ENCODE data around the gene IGF1.

Gene IGF1

DNA sequence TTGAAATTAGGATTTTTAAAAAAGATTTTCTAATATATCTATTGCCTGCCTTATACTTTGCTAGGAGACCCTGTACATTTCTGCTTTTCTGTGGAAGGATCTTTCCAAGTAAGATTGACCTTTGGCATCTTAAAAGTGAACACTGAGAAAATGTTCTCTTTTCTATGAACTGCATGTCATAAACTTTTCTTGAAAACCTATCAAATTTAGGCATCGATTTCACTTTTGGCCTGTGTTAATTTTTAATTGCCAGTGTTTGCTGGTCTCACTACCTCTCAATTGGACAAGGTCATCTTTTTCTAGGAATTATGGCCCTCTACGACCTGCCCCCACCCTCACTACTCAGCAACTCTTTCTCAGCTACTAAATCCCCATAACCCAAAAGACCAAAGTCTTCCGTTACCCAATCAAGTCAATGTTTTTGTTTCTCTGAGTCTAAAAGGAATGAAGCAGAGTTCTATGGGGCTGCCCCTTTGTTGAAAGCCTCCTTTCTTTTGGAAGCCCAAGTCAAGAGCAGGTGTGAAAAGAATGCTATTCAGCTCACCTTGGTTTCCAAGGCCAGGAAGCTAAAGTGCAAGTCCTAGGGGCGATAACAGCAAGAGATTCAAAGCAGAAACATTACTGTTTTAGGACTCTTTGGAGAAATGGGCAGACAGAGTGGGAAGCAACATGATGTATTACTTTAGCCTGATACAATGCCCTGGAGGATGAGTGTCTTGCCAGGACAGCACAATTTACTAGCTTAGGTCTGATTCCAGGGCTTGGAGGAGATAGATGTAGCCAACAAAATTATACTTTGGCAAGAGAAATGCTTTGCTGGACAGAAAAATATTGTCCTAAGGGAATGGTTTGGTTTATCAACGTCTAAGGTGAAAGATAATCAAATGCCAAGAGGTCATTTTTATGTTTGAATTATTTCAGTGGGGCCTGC, 55.0 kb downstream of the IGF1 start:
- DNase-seq (ENCODE audit: low read depth), result no peak
- TF ChIP-seq CTCF (conservative IDR thresholded peaks at IDR 0.05; ENCODE audit: control insufficient read depth, insufficient read depth, low read depth, low read length), result no peak
- H3K4me3 ChIP-seq (ENCODE audit: control insufficient read depth, low read depth, low read length), result no peak overlapping the region

DNA sequence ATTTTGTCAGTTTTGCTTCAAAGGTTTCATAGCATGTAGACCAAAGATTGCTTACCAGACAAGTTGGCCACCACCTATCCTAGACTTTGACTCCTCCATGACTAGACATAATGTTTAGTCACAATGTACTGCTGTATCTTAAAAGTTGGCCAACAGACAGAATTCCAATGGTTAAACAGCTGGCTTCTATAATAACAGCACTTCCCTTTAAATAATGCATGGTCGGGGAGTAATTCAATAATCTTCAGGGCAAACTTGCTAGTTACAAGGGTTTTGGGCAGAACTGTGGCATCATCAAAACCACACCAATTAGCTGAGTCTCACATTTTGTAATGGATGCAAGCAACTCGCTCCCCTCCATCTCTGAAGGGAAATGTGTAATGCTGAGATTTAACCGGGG, 56.9 kb downstream of the IGF1 start:
- no peak for DNase-seq (ENCODE audit: low read depth)
- no peak for TF ChIP-seq CTCF (conservative IDR thresholded peaks at IDR 0.05; ENCODE audit: control insufficient read depth, insufficient read depth, low read depth, low read length)

GRCh38 chr12:102421802-102422583, 58.4 kb downstream of the IGF1 start:
- no peak for TF ChIP-seq CTCF (conservative IDR thresholded peaks at IDR 0.05; ENCODE audit: control insufficient read depth, insufficient read depth, low read depth, low read length)
- no peak overlapping the region for H3K4me3 ChIP-seq (ENCODE audit: control insufficient read depth, low read depth, low read length)
- DNase-seq (ENCODE audit: low read depth), result no peak

More for the DNA sequence above, 56.9 kb downstream of the IGF1 start:
- H3K4me3 ChIP-seq (ENCODE audit: control insufficient read depth, low read depth, low read length), result no peak overlapping the region

DNA sequence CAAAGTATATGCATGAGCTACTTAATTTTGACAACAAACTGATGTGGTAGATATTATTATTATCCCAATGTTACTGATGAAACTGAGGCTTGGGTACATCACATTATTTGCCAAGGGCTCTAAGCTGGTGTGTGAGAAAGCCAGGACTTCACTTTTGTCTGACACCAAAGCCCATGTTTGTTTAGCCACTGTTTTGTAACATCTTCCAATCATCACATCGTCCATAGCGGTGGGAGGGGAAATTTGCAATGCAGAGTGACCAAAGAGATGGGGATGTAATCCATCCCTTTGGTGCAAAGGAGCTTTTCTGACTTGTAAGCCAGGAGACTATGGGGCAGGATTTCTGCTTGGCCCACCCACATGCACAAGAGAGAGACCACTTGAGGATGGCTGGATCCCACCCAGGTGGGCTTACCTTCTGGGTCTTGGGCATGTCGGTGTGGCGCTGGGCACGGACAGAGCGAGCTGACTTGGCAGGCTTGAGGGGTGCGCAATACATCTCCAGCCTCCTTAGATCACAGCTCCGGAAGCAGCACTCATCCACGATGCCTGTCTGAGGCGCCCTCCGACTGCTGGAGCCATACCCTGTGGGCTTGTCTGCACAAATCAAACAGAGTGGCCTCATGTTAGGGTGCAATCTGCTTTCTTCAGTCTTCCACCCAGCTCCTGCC, 61.1 kb downstream of the IGF1 start:
- TF ChIP-seq CTCF (conservative IDR thresholded peaks at IDR 0.05; ENCODE audit: control insufficient read depth, insufficient read depth, low read depth, low read length), result no peak
- no peak for DNase-seq (ENCODE audit: low read depth)
- no peak overlapping the region for H3K4me3 ChIP-seq (ENCODE audit: control insufficient read depth, low read depth, low read length)

DNA sequence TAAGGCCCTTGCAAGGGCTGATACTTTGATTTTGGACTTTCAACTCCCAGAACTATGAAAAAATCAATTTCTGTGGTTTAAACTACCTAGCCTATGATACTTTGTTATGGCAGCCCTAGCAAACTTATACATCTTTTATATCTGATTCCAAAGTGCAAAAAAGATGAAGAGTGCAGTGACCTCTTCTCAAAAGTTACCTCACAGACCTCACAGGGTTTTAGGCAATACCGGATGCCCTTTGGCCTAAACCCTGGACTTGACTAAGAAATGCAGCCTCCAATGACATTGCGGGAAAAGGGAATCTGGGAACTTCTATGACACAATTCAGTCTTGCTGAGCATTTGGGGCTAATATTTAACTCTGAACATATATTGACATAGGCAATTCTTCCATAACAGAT, 63.3 kb downstream of the IGF1 start:
- no peak overlapping the region for H3K4me3 ChIP-seq (ENCODE audit: control insufficient read depth, low read depth, low read length)
- no peak for DNase-seq (ENCODE audit: low read depth)
- no peak for TF ChIP-seq CTCF (conservative IDR thresholded peaks at IDR 0.05; ENCODE audit: control insufficient read depth, insufficient read depth, low read depth, low read length)

DNA sequence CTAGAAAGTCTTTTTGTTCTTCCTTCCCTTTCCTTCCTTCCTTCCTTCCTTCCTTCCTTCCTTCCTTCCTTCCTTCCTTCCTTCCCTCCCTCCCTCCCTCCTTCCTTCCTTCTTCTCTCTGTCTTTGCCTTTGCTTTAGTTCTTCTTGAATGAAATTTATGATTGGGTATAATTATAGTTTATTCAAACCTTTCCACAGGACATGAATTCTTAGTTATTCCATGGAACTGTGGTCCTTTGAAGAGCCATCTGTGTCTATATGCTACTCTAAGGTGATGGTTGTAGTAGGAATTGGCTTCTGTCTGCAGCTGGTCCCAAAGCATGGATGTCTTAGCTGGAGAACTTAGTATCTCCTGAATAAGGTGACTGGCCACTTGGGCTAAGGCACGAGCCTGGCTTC, 64.8 kb downstream of the IGF1 start:
- DNase-seq (ENCODE audit: low read depth), result no peak
- no peak for TF ChIP-seq CTCF (conservative IDR thresholded peaks at IDR 0.05; ENCODE audit: control insufficient read depth, insufficient read depth, low read depth, low read length)

More for the DNA sequence above, 64.8 kb downstream of the IGF1 start:
- no peak overlapping the region for H3K4me3 ChIP-seq (ENCODE audit: control insufficient read depth, low read depth, low read length)
